ENCODE data around the gene KATNB1. TPM values are rescaled to one million over a fixed set of nuclear protein-coding genes. Genes with fewer than 3 reads are reported as not detected.

The KATNB1 gene
- total and polyA plus RNA-seq, 2 of the 8 experiments (the other 6 are each of a cell fraction or from before 2014, with no cell fraction given) = 50.2 to 60.4 TPM

GRCh38 chr16:57798953-57799599 lies 63.5 kb downstream of the KATNB1 start:
- H3K27me3 ChIP-seq (replicated peaks in 1 of 4; ENCODE audit: control insufficient read depth in 3 of 4, extremely low read depth in 1 of 4, insufficient read depth in 3 of 4, low read length in 3 of 4) = peaks cover 0 to 35% (median 27%) of the 10 kb centered on the region in 4 experiments; a peak in 6 of 7 replicates
- 0 out of 2 replicates have a peak overlapping the region, but pooled peaks have one; percentile 63 for H2BK15ac ChIP-seq (ENCODE audit: low read length)
- no peak overlapping the region for H3K27ac ChIP-seq (ENCODE audit: low read depth, low read length)
- peak overlapping the region in 1 of 2 experiments; percentile 91; a peak in 1 of 4 replicates for H3K4me2 ChIP-seq (ENCODE audit: insufficient read depth in 1 of 2, low read depth in 2 of 2, low read length in 2 of 2)
- no peak overlapping the region for H4K8ac ChIP-seq (ENCODE audit: extremely low read depth, insufficient read depth, low read length)
- H3K14ac ChIP-seq (ENCODE audit: insufficient read length) = no peak overlapping the region
- H2BK5ac ChIP-seq (ENCODE audit: low read depth, low read length) = no peak overlapping the region
- H3K56ac ChIP-seq (replicated peaks; ENCODE audit: insufficient read length, low read depth, low read length) = no peak overlapping the region
- 82% methylated on average over 6 of the region's 6 CpGs; no CpG with 5 or more reads in 1 of the 2 experiments for WGBS, 2 experiments (ENCODE audit: extremely low coverage in 1 of 2, insufficient coverage in 1 of 2, insufficient read length in 1 of 2, insufficient replicate concordance in 2 of 2, low coverage in 1 of 2, low lambda C conversion rate in 2 of 2, missing lambda C conversion rate in 1 of 2)
- H3K9ac ChIP-seq (replicated peaks in 1 of 4; ENCODE audit: extremely low read depth in 1 of 4, low read depth in 3 of 4, low read length in 3 of 4) = no peak overlapping the region
- DNase-seq (ENCODE audit: low read depth in 1 of 2, low spot score in 2 of 2) (no peak), FAIRE-seq (no peak)
- no peak overlapping the region for H4K91ac ChIP-seq (replicated peaks; ENCODE audit: insufficient read length, low read length)
- ChIA-PET CTCF (ENCODE audit: partially characterized antibody) (interaction anchor here (0.7 to 15.2 kb wide), 16 partner anchors 8 to 206 kb away, joined by 3 to 279 read pairs (median 3); partner anchors contain the start of gene ZNF319), POLR2A (ENCODE audit: partially characterized antibody) (interaction anchor here (1.1 to 1.3 kb wide), 2 partner anchors 16 to 116 kb away, joined by 3 read pairs; no protein-coding TSS in a partner anchor)
- no peaks in the 10 kb centered on the region for H3K79me2 ChIP-seq (ENCODE audit: control insufficient read depth in 1 of 2, insufficient read depth in 2 of 2, low read length in 2 of 2)
- H3K9me3 ChIP-seq (ENCODE audit: insufficient read depth in 2 of 2, low read depth in 1 of 2, low read length in 1 of 2) = no peaks in the 10 kb centered on the region
- H3K18ac ChIP-seq (ENCODE audit: extremely low read depth, low read length) = no peak overlapping the region
- H4K5ac ChIP-seq (ENCODE audit: insufficient read length, low read depth, low read length) = no peak overlapping the region
- peaks cover 0 to 54% (median 36%) of the 10 kb centered on the region in 4 experiments; a peak in 6 of 7 replicates for H3K4me1 ChIP-seq (replicated peaks in 1 of 4; ENCODE audit: control insufficient read depth in 3 of 4, insufficient read depth in 4 of 4, low read length in 3 of 4)
- no peaks in the 10 kb centered on the region for H3K36me3 ChIP-seq (ENCODE audit: control insufficient read depth in 2 of 4, insufficient read depth in 4 of 4, low read length in 3 of 4)
- H3K23ac ChIP-seq (ENCODE audit: insufficient read length) = no peak overlapping the region
- H2BK120ac ChIP-seq (replicated peaks; ENCODE audit: low read depth, low read length) = no peak overlapping the region
- H3K4ac ChIP-seq (replicated peaks; ENCODE audit: insufficient read length, low read depth, low read length) = no peak overlapping the region
- H2AK5ac ChIP-seq (ENCODE audit: low read depth, low read length) = no peak overlapping the region
- H2BK12ac ChIP-seq (ENCODE audit: low read depth, low read length) = peak overlapping the region; percentile 79; the same call in 1 of the 2 replicates
- H3K23me2 ChIP-seq (ENCODE audit: low read depth, low read length) = peaks cover 14% of the 10 kb centered on the region
- H2BK20ac ChIP-seq (ENCODE audit: low read length) = 0 out of 2 replicates have a peak overlapping the region, but pooled peaks have one; percentile 67
- no peak overlapping the region for H3K4me3 ChIP-seq (ENCODE audit: extremely low read depth in 1 of 4, insufficient read depth in 2 of 4, low read depth in 3 of 4, low read length in 4 of 4)
- H4K20me1 ChIP-seq (replicated peaks in 1 of 2; ENCODE audit: control insufficient read depth in 1 of 2, insufficient read depth in 2 of 2, low read length in 2 of 2) = peaks cover 0 to 1% of the 10 kb centered on the region in 2 experiments
- H2AFZ ChIP-seq (ENCODE audit: low read length) = no peak overlapping the region
- no peaks in the 10 kb centered on the region; the same call in 1 of the 2 replicates for H3K79me1 ChIP-seq (ENCODE audit: low read depth, low read length)
- TF ChIP-seq JUND (IDR thresholded peaks at IDR 0.05; ENCODE audit: low read length) (no peak), YY1 (IDR thresholded peaks at IDR 0.05; ENCODE audit: low read depth, low read length) (no peak), JUN (IDR thresholded peaks at IDR 0.05; ENCODE audit: low read depth, low read length) (no peak), TAF1 (IDR thresholded peaks at IDR 0.05; ENCODE audit: low read depth, low read length) (no peak), TAF7 (optimal IDR thresholded peaks at IDR 0.05; ENCODE audit: borderline replicate concordance, low read depth, low read length) (no peak), FOSL1 (IDR thresholded peaks at IDR 0.05; ENCODE audit: insufficient read depth, low read depth, low read length) (no peak), CHD1 (IDR thresholded peaks at IDR 0.05; ENCODE audit: low read depth, low read length) (no peak), RFX5 (IDR thresholded peaks at IDR 0.05; ENCODE audit: borderline replicate concordance, low read depth, low read length) (no peak), EZH2 (IDR thresholded peaks at IDR 0.05; ENCODE audit: low read depth, low read length, severe bottlenecking) (no peak), RNF2 (IDR thresholded peaks at IDR 0.05; ENCODE audit: borderline replicate concordance, low read depth, low read length, missing control alignments, poor library complexity, severe bottlenecking) (no peak)

Measured in H1 (cell line).